HCT116 (cell line): ENCODE measurements around the gene CDK14. TPM values are rescaled to one million over a fixed set of nuclear protein-coding genes. Genes with fewer than 3 reads are reported as not detected.

Source experiments
- ATAC-seq: fragments of 200-7000 bp; cut with Tn5 transposase; 2 replicates; pipeline ENCODE4 v1.9.1; 2020; ENCODE audit warnings: mild to moderate bottlenecking, moderate library complexity
- BruUV-seq: library from RNA; stranded (reverse); fragments of 400-500 nt; replicated peaks from 2 replicates; lab custom pipeline; 2021; lab: Mats Ljungman, UMichigan
- CTCF ChIA-PET: fragments of 300-600 bp; sonication (Branson Sonifier 250); formaldehyde crosslinking; loops from one replicate; lab custom pipeline; 2021; ENCODE audit warnings: antibody characterized with exemption; lab: Charles Lee
- POLR2A ChIA-PET: fragments of 300-600, 350-600 bp; sonication (Branson Sonifier 250); formaldehyde crosslinking; loops from one replicate; lab custom pipeline; 2021; ENCODE audit warnings: antibody characterized with exemption; lab: Charles Lee
- RAD21 ChIA-PET, 2 experiments: fragments of 300-600 bp; sonication (Branson Sonifier 250); formaldehyde crosslinking; loops; one replicate each; lab custom pipeline; 2023; ENCODE audit warnings: low total read pairs in 2 of 2; ENCODE audit not compliant: uncharacterized antibody in 2 of 2, unreplicated experiment in 2 of 2, low non-redundant PET in 1 of 2; lab: Charles Lee
- DNase-seq: peaks from one replicate; pipeline ENCODE4 v3.0.0-alpha.2; 2010; ENCODE audit warnings: low read depth, low spot score
- H2AFZ ChIP-seq: fragments of 200-600 bp; shearing (Covaris generic), sonication (generic); 2 replicates; pipeline ENCODE4 v1.6.1; 2017; ENCODE audit warnings: low read depth, mixed run types, mixed read lengths, antibody characterized with exemption, low read length; ENCODE audit not compliant: poor library complexity, severe bottlenecking
- H3K27ac ChIP-seq: 2 replicates; pipeline ENCODE4 v1.5.1; 2012; ENCODE audit warnings: low read depth, low read length
- H3K27me3 ChIP-seq: fragments of 200-600 bp; sonication (generic); 2 replicates; pipeline ENCODE4 v1.6.1; 2016; ENCODE audit warnings: mixed run types, low read length, mixed read lengths; ENCODE audit not compliant: insufficient read depth
- H3K36me3 ChIP-seq, 2 experiments: fragments of 200-500 bp in 1 of 2; fragments of 200-600 bp in 1 of 2; sonication (Bioruptor generic) in 1 of 2; sonication (generic) in 1 of 2; 2 replicates each; pipeline versions ENCODE4 v1.5.1 to v1.6.1; 2014 to 2016; ENCODE audit warnings: low read length in 2 of 2, inconsistent platforms in 1 of 2, mixed read lengths in 1 of 2, mixed run types in 1 of 2; ENCODE audit not compliant: insufficient read depth in 2 of 2, control insufficient read depth in 1 of 2
- H3K4me1 ChIP-seq, 2 experiments: fragments of 200-600 bp in 1 of 2; sonication (generic) in 1 of 2; 2 replicates each; pipeline versions ENCODE4 v1.5.1 to v1.6.1; 2012 to 2017; ENCODE audit warnings: low read length in 2 of 2, inconsistent platforms in 1 of 2, mild to moderate bottlenecking in 1 of 2, mixed read lengths in 1 of 2, mixed run types in 1 of 2, moderate library complexity in 1 of 2; ENCODE audit not compliant: insufficient read depth in 2 of 2, control insufficient read depth in 1 of 2
- H3K4me2 ChIP-seq: fragments of 200-600 bp; sonication (generic); 2 replicates; pipeline ENCODE4 v1.6.1; 2017; ENCODE audit warnings: mixed run types, low read length, mixed read lengths
- H3K4me3 ChIP-seq, 2 experiments: fragments of 200-600 bp in 1 of 2; sonication (generic) in 1 of 2; replicated peaks in 1 of 2; 2 replicates each; pipeline ENCODE4 v1.5.1; 2011 to 2016; ENCODE audit warnings: low read length in 2 of 2, control low read depth in 1 of 2, low read depth in 1 of 2, mild to moderate bottlenecking in 1 of 2, mixed read lengths in 1 of 2, mixed run types in 1 of 2
- H3K79me2 ChIP-seq: fragments of 200-600 bp; sonication (generic); 2 replicates; pipeline ENCODE4 v1.6.1; 2017; ENCODE audit warnings: mild to moderate bottlenecking, mixed run types, low read length, moderate library complexity, mixed read lengths; ENCODE audit not compliant: insufficient read depth
- H3K9ac ChIP-seq: fragments of 200-600 bp; sonication (generic); 2 replicates; pipeline ENCODE4 v1.6.1; 2016; ENCODE audit warnings: low read length, mixed read lengths
- H3K9me2 ChIP-seq: fragments of 200-600 bp; sonication (generic), shearing (Covaris generic); 2 replicates; pipeline ENCODE4 v1.6.1; 2017; ENCODE audit warnings: mixed run types, mild to moderate bottlenecking, moderate library complexity; ENCODE audit not compliant: insufficient read depth
- H3K9me3 ChIP-seq, 2 experiments: fragments of 200-500 bp in 1 of 2; fragments of 200-600 bp in 1 of 2; sonication (Bioruptor generic) in 1 of 2; sonication (generic) in 1 of 2; 2 replicates each; pipeline ENCODE4 v1.6.1; 2014 to 2017; ENCODE audit warnings: low read length in 2 of 2, mixed read lengths in 2 of 2, inconsistent platforms in 1 of 2, low read depth in 1 of 2, mild to moderate bottlenecking in 1 of 2, mixed run types in 1 of 2, moderate library complexity in 1 of 2; ENCODE audit not compliant: control insufficient read depth in 1 of 2, insufficient read depth in 1 of 2
- H4K20me1 ChIP-seq: fragments of 200-600 bp; sonication (generic), shearing (Covaris generic); 2 replicates; pipeline ENCODE4 v1.6.1; 2017; ENCODE audit warnings: mixed run types, mild to moderate bottlenecking, moderate library complexity; ENCODE audit not compliant: insufficient read depth
- CBX3 ChIP-seq: IDR thresholded peaks from 2 replicates; pipeline ENCODE4 v1.6.1; 2012; ENCODE audit warnings: low read depth
- CEBPB ChIP-seq: IDR thresholded peaks from 2 replicates; pipeline ENCODE4 v1.6.1; 2012; ENCODE audit warnings: low read depth
- CTCF ChIP-seq, 3 experiments: fragments of 200-600 bp in 1 of 3; sonication (generic) in 1 of 3; IDR thresholded peaks in 2 of 3; conservative IDR thresholded peaks in 1 of 3; 2 replicates each; pipeline ENCODE4 v1.5.1; 2012 to 2017; ENCODE audit warnings: low read depth in 2 of 3, low read length in 2 of 3, antibody characterized with exemption in 1 of 3, borderline replicate concordance in 1 of 3, control low read depth in 1 of 3, mild to moderate bottlenecking in 1 of 3, mixed read lengths in 1 of 3, mixed run types in 1 of 3, moderate library complexity in 1 of 3; ENCODE audit not compliant: insufficient read depth in 1 of 3
- EGR1 ChIP-seq: IDR thresholded peaks from 2 replicates; pipeline ENCODE4 v1.6.1; 2012; ENCODE audit warnings: low read depth
- EZH2 ChIP-seq: fragments of 200-600 bp; sonication (generic); IDR thresholded peaks from 2 replicates; pipeline ENCODE4 v1.6.1; 2017; ENCODE audit warnings: antibody characterized with exemption, mixed run types
- EZH2phosphoT487 ChIP-seq: fragments of 200-600 bp; IDR thresholded peaks from 2 replicates; pipeline ENCODE4 v1.6.1; 2018; ENCODE audit warnings: antibody characterized with exemption, borderline replicate concordance
- FOSL1 ChIP-seq: IDR thresholded peaks from 2 replicates; pipeline ENCODE4 v1.6.1; 2012; ENCODE audit warnings: low read depth
- MAX ChIP-seq: IDR thresholded peaks from 2 replicates; pipeline ENCODE4 v1.6.1; 2012
- POLR2A ChIP-seq: IDR thresholded peaks from 2 replicates; pipeline ENCODE4 v1.7.0; 2011; ENCODE audit warnings: borderline replicate concordance; ENCODE audit not compliant: insufficient read depth, insufficient read length; ENCODE audit errors: extremely low read depth
- RAD21 ChIP-seq: IDR thresholded peaks from 2 replicates; pipeline ENCODE4 v1.6.1; 2012; ENCODE audit warnings: low read depth, mild to moderate bottlenecking
- REST ChIP-seq: IDR thresholded peaks from 2 replicates; pipeline ENCODE4 v1.6.1; 2012; ENCODE audit warnings: low read depth
- SP1 ChIP-seq: IDR thresholded peaks from 2 replicates; pipeline ENCODE4 v1.6.1; 2012; ENCODE audit warnings: low read depth
- TCF7L2 ChIP-seq: IDR thresholded peaks from 2 replicates; pipeline ENCODE4 v1.7.0; 2011; ENCODE audit warnings: borderline replicate concordance, inconsistent platforms; ENCODE audit not compliant: insufficient read depth, insufficient read length; ENCODE audit errors: extremely low read depth
- YY1 ChIP-seq: IDR thresholded peaks from 2 replicates; pipeline ENCODE4 v1.6.1; 2011; ENCODE audit warnings: low read length, low read depth, moderate library complexity, mild to moderate bottlenecking; ENCODE audit not compliant: insufficient replicate concordance; ENCODE audit errors: extremely low read depth
- ZFX ChIP-seq: fragments of 450-650 bp; IDR thresholded peaks from 2 replicates; pipeline ENCODE4 v1.6.1; 2017
- ZNF274 ChIP-seq: fragments of 200-500 bp; sonication (Bioruptor generic); IDR thresholded peaks from 2 replicates; pipeline ENCODE4 v1.6.1; 2014; ENCODE audit warnings: mild to moderate bottlenecking, low read depth, low read length, inconsistent platforms
- intact Hi-C: fragments of 100-400 bp; cut with micrococcal nuclease; formaldehyde crosslinking; loops from 2 replicates; pipeline ENCODE4 v1.10.0; 2022
- total RNA-seq: library from RNA; stranded (reverse); gene quantifications from one replicate; pipeline ENCODE4 v1.2.1, GENCODE V29; 2021; ENCODE audit not compliant: unreplicated experiment
- TF ChIP-seq, protein P1 (sequence below): IDR thresholded peaks from 2 replicates; pipeline ENCODE4 v1.6.1; 2012

Gene CDK14
- total RNA-seq, 1 experiment from 2014 or later = 10.2 TPM

DNA sequence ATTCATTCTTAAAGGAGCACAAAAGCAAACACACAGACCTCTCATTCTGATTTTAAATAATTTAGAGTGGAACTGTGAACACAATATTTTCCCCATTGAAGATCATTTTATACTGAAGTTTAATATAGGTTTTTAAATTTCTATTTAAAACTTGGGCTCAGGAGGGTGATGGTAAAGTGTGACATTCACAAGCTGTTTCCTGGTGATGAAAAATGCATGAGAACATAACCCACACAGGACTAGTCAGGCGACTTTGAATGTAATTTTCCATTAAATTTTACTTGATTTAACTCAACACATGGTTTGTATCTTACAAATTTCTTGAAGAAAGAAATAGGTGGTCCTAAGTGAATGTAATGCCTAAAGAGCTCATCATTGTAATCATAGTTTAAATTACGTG is 143.6 kb downstream of the CDK14 start:
- no peaks in the 10 kb centered on the region for H3K9me3 ChIP-seq
- no peak overlapping the region for H3K4me3 ChIP-seq
- no peak overlapping the region for H3K4me2 ChIP-seq
- no peaks in the 10 kb centered on the region for H3K9me2 ChIP-seq
- H2AFZ ChIP-seq = no peak overlapping the region
- no peak for ATAC-seq
- peaks cover 6 to 8% of the 10 kb centered on the region in 2 experiments; a peak in 3 of 4 replicates for H3K4me1 ChIP-seq
- no peaks in the 10 kb centered on the region for H3K79me2 ChIP-seq
- BruUV-seq = no TSS peak
- intact Hi-C loops = no loop called here
- no peak overlapping the region for H3K9ac ChIP-seq
- H3K27me3 ChIP-seq = no peaks in the 10 kb centered on the region
- ChIA-PET CTCF (no interaction called here), POLR2A (no interaction called here), RAD21 (no interaction called here)
- no peaks in the 10 kb centered on the region for H3K36me3 ChIP-seq
- no peak overlapping the region for H3K27ac ChIP-seq
- no peak for DNase-seq
- TF ChIP-seq EZH2 = no peak
- TF ChIP-seq, protein P1, sequence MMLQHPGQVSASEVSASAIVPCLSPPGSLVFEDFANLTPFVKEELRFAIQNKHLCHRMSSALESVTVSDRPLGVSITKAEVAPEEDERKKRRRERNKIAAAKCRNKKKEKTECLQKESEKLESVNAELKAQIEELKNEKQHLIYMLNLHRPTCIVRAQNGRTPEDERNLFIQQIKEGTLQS = no peak
- TF ChIP-seq TCF7L2 = no peak
- no peak for TF ChIP-seq REST
- TF ChIP-seq EZH2phosphoT487 = no peak
- no peak for TF ChIP-seq SP1
- TF ChIP-seq EGR1 = no peak
- TF ChIP-seq MAX = no peak
- TF ChIP-seq CEBPB = no peak
- no peak for TF ChIP-seq CTCF (IDR thresholded peaks at IDR 0.05 in 2 of 3, conservative IDR thresholded peaks at IDR 0.05 in 1 of 3; ENCODE audit: borderline replicate concordance in 1 of 3, insufficient read depth in 1 of 3, low read depth in 2 of 3, low read length in 2 of 3)
- no peak for TF ChIP-seq POLR2A
- no peak for TF ChIP-seq ZFX
- TF ChIP-seq ZNF274 = no peak
- no peak for TF ChIP-seq CBX3
- TF ChIP-seq YY1 = no peak
- TF ChIP-seq RAD21 = no peak
- TF ChIP-seq FOSL1 = no peak
- no peaks in the 10 kb centered on the region for H4K20me1 ChIP-seq
